Measurements from ENCODE around the gene VAV3.

The VAV3 gene

GRCh38 chr1:107972391-107973180 lies 7.6 kb upstream of the VAV3 start:
- no peak for DNase-seq

GRCh38 chr1:107966550-107966949 lies 1.6 kb upstream of the VAV3 start:
- no peak for DNase-seq

- peak; percentile 10 to 78 (median 70) for DNase-seq
These were observed 457 bp downstream of the VAV3 start for GRCh38 chr1:107964336-107965109.

GRCh38 chr1:107963601-107964335 lies 1.2 kb downstream of the VAV3 start:
- DNase-seq = no peak

- no peak for DNase-seq
These were observed 2.0 kb downstream of the VAV3 start for GRCh38 chr1:107963008-107963407.

- no peak for DNase-seq
These were observed 10.1 kb downstream of the VAV3 start for GRCh38 chr1:107954719-107955415.

- DNase-seq = peak in 1 of 3 experiments; percentile 58
These were observed 10.9 kb downstream of the VAV3 start for GRCh38 chr1:107954126-107954525.

GRCh38 chr1:107953556-107953955 lies 11.4 kb downstream of the VAV3 start:
- peak in 2 of 3 experiments; percentile 39 to 88 for DNase-seq

GRCh38 chr1:107952989-107953388 lies 12.0 kb downstream of the VAV3 start:
- DNase-seq = peak in 1 of 3 experiments; percentile 44

GRCh38 chr1:107950464-107950863 lies 14.5 kb downstream of the VAV3 start:
- DNase-seq = peak in 1 of 3 experiments; percentile 27

- no peak for DNase-seq
These were observed 15.3 kb downstream of the VAV3 start for GRCh38 chr1:107949467-107950253.

- no peak for DNase-seq
These were observed 18.2 kb downstream of the VAV3 start for GRCh38 chr1:107946794-107947193.

- DNase-seq = no peak
These were observed 21.3 kb downstream of the VAV3 start for GRCh38 chr1:107943694-107944093.

GRCh38 chr1:107942814-107943213 lies 22.2 kb downstream of the VAV3 start:
- no peak for DNase-seq

- DNase-seq = no peak
These were observed 23.4 kb downstream of the VAV3 start for GRCh38 chr1:107941531-107941930.

GRCh38 chr1:107941123-107941522 lies 23.9 kb downstream of the VAV3 start:
- DNase-seq = no peak

GRCh38 chr1:107940701-107941100 lies 24.3 kb downstream of the VAV3 start:
- no peak for DNase-seq

GRCh38 chr1:107940017-107940577 lies 24.9 kb downstream of the VAV3 start:
- no peak for DNase-seq

- no peak for DNase-seq
These were observed 25.7 kb downstream of the VAV3 start for GRCh38 chr1:107939256-107939655.

- DNase-seq = peak in 1 of 3 experiments; percentile 28
These were observed 28.2 kb downstream of the VAV3 start for GRCh38 chr1:107936498-107937481.
